GM19193 (cell line): ENCODE measurements around the gene ARL2.

Source experiments
- POLR2A ChIP-seq: IDR thresholded peaks from 4 replicates; pipeline ENCODE4 v1.6.1; 2011; ENCODE audit not compliant: insufficient read depth, insufficient read length; ENCODE audit errors: extremely low read depth

ARL2 gene

DNA sequence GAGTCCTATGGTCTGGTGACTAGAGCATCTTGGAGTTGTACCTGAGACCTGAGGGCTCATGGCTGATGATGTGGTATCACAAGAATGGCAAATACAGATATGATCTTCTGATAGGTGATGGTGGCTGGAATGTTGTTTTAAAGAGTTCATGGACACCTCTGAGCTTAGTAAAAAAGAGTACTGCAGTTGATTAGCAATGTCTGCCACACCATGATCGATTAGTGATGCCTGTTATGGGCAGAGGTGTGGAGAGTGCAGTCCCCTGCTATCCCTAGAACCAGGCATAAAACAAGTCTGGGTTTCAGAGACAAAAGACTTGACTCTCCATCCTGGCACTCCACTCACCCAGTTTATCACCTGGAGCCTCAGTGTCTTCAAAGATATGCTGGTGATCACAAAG lies 15.8 kb upstream of the ARL2 start:
- TF ChIP-seq POLR2A, result no peak

DNA sequence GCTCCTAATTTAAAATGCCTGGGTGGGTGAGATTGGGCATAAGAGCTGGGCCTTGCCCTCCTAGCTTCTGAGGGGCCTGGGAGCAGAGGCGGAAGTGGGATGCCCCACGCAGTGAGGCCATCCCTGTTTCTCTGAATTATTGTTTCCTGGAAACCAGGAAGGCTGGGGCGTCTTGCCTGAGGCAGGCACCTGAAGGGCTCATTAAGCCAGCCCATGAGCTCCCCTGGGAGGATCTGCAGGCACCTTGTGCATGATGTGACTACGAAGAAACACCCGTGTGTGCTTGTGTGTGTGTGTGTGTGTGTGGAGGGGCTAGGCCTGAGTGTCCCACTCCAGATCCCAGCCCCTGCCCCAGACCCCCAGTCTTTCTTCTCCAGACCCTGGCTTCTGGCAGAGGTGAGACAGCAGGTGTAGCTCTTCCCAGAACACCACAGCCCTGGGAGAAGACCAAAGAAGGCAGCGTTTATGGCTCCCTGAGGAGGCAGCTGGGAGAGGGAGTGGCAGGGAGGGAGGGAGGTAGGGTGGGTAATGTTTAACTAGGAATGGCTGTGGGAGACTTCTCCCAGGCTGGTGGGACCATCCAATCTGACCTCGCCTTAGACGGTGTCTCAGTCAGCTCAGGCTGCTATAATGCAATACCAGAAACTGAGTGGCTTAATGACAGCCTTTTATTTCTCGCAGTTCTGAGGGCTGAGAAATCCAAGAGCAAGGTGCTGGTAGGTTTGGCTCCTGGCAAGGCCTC lies 15.1 kb upstream of the ARL2 start:
- TF ChIP-seq POLR2A, result no peak

DNA sequence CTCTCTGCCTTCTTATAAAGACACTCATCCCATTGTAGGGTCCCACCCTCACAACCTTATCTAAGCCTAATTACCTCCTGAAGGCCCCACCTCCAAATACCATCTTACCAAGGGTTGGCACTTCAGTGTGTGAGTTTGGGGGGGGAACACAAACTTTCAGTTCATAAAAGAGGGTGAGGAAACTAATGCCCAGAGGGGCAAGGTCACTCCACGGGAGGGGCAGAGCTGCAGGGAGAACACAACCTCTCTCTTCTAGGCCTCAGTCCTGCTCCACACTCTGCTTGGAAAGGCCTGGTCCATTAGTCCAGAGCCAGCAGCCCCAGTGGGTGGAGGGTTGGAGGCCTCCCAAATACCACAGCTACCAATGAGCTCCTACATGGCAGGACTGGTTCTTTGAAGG lies 14.5 kb upstream of the ARL2 start:
- no peak for TF ChIP-seq POLR2A

DNA sequence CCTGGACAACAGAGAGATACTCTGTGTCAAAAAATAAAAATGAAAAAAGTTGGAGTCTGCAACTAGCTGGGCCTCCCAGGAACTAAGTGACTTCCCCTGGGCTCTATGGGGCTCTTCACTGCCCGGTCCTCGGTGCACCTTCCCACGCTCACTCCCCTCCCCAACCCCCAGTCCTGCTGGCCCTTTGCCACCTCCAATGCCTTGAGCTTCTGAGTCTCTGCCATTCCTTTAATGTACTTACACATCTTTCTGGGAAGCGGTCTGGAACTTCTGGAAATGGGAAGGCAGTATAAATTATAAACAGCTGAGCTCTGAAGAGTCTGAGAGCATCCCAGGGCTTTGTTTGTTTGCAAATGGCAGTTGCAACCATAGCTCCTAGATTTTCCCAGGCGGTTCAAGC lies 11.3 kb upstream of the ARL2 start:
- TF ChIP-seq POLR2A, result no peak

DNA sequence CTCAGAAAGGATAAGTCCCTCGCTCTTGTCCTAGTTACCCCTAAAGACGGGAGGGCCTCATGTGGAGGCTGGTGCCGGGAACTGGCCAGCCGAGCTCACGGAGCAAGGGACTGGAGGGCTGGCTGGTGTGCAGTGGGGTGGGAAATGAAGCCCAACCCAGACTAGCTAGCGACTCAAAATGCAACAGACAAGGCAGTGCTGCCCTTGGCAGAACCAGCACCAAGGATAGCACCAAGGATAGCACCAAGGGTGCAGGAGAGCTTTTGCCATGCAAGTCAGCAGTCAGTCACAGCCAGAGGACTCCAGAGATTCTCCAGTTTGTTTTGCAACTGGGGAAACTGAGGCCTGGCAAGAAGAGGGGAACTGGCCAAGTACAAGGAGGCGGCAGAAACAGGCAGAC lies 10.7 kb upstream of the ARL2 start:
- no peak for TF ChIP-seq POLR2A

DNA sequence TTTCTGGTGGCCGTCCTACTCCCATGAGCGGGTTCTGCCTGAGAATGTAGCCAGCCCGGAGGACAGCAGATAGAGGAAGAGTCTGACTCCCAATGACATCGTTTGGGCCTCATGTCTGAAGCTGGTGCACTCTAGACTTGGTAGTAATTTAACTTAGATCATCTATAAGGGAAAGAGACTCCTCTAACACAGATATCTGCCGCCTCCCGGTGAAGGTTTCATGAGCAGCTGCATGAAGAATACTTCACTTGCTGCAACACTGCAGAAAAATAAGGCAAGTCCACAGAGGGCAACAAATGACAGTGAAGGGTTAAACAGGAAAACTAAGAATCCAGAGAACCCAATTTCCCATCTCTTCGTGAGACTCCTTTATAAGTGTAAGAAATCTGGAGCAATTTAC lies 5.9 kb upstream of the ARL2 start:
- TF ChIP-seq POLR2A, result no peak

DNA sequence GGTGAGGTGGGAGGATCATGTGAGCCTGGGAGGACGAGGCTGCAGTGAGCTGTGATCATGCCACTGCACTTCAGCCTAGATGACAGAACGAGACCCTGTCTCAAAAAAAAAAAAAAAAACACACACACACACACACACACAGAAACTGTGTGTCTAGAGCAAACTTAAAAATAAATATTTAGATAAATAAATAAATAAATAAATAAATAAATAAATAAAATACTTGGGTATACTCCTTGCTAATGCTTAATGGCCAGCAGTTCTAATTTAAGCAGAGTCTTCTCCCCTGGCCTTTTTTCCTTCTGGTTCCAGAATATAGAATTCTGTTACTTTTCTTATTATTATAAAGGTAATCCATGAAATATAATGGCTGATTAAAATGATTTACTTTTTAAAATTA lies 5.1 kb upstream of the ARL2 start:
- TF ChIP-seq POLR2A, result no peak

DNA sequence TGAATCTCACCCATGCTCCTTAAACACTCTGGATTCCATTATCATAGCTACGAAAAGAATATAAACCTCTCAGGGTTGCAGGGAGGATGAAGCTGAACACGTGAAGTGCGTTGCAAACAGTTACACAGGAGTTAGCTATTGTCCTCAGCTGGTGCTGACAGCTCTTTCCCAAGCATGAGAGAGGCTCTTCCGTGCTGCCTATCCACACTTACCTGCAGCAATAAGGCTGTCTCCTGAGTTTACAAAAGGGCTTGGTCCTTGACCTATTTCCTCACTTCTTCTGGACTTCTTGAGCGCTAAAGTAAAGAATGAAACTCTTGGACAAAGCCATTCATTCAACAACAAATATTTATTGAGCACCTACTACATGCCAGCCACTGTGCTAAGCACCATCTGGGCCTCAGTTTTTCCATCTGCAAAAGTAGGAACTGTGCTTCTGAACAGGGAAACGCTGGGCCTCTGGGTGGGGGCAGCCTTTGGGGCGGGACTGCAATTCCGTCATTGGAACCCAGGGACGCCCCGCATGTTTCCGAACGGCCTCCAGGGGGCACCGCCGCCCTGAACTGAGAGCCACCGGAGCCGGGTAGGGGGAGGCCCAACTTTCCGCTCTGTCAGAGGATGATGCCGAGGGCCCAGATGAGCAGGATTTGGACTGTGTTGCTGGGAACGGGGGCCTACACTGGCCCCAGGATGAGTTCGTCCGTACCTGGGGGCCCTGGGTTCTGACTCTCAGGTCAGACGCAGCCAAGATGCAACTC lies 651 bp upstream of the ARL2 start:
- TF ChIP-seq POLR2A, result no peak

DNA sequence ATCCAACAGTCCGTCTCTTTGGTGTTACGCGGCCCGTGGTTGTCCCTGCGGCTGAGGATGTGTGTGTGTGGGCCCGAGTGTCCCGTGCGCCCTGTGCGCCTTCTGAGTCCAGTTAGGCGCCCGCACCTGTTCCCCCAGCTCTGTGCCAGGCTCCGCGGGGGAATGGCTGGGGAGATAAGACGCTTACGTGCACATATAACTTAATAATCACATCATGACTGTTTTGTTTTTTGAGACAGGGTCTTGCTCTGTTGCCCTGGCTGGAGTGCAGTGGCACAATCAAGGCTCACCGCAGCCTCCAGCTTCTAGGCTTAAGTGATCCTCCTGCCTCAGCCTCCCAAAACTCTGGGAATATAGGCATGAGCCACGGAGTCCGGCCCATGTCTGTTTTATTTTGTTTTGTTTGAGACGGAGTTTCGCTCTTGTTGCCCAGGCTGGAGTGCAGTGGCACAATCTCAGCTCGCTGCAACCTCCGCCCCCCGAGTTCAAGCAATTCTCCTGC lies 817 bp downstream of the ARL2 start:
- TF ChIP-seq POLR2A, result no peak

DNA sequence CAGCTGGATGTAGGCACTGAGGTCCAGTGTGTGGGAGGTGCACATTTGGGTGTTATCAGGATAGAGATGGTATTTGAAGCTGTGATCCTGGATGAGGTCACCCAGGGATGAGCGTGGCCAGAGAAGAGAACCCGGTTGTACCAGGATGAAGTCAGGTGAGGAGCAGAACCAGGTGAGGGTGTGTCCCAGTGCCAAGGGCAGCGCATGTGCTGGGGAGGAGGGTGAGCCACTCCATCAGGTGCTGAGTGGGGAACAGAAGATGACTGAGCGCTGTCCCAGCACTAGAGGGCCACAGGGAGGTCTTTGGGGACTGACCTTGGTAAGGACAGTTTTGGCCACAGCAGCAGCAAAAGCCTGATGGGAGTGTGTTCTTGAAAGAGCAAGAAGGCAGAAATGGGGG lies 2.7 kb downstream of the ARL2 start:
- no peak for TF ChIP-seq POLR2A

DNA sequence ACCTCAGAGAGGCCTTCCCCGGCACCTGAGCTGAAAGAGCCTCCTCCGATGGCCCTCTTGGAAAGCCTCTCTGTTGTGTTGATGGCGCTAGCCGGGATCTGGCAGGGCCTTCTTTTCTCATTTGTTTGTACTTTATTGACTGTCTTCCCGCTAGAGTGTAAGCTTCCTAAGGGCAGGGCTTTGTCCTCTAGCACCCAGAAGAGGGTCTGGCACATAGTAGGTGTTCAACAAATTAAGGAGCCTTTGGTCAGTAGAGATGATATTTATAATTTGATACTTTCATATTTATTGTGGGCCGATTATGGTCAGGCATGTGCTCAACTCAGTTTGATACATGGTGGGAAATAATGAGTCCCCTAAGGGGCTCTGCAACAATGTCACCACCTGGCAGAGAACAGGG lies 4.0 kb downstream of the ARL2 start:
- no peak for TF ChIP-seq POLR2A

DNA sequence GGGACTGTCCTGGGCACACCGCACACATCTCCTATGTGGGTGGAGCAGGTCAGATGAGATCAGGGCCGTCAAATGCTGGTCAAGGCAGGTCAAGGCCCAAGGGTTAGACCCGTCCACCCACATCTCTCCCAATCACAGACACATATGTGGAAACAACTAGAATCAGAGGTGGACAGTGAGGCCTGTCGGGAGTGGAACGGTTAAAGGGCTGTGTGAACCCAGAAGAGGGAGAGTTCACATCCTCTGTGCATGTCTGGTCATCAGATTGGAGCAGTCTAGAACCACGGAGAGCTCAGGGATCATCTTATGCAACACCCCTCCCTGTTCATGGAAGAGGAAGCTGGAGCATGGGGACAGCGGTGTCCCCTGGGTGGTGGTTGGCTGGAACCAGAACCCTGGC lies 5.9 kb downstream of the ARL2 start:
- no peak for TF ChIP-seq POLR2A

DNA sequence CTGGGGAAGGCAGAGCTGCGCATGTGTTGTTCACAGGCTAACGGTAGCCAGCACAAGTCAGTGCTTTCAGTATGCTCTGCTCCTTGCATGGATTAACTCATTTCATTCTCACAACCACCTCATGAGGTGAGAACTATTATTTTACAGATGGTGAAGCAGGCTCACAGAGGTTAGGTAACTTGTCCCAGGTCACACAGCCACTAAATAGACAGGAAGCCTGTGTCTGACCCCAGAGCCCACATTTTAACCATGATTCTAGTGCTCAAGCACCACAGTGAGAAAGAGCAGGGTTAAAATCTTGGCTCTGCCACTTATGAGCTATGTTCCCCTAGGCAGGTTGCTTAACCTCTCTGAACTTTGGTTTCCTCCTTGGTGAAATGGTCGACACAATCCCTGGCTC lies 7.0 kb downstream of the ARL2 start:
- TF ChIP-seq POLR2A, result no peak

DNA sequence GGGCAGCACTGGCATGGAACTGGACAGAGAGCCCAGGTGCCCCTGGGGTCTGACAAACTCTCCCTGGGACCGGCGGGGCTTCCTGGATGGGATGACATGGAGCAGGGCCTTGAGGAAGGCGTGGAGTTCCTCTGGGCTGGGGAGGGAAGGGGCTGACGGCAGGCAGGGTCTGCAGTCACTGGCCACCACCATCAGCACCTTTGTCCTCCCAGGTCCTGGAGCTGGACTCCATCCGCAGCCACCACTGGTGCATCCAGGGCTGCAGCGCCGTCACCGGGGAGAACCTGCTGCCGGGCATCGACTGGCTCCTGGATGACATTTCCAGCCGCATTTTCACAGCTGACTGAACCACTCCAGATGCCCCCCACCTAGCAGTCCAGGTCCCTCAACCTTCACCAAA lies 7.5 kb downstream of the ARL2 start:
- no peak for TF ChIP-seq POLR2A

DNA sequence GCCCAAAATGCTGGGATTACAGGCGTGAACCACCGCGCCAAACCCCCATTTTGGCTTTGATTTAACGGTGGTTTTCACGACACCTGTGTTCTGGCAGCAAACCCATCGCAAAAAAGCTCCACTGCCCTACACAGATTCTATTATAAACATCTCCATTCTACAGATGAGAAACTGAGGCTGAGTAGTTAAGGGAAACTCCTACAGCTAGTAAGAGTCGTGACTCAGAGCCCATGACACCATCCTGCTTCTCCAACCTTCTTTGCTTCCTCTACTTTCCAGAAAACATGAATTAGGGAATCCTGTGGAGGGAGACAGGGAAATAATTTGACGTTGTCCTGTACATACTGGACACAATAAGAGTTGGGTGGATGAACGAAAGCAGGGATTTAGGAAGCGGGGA lies 12.8 kb downstream of the ARL2 start:
- TF ChIP-seq POLR2A, result no peak
